OCI-M2 (cell line): ENCODE results near the gene AGBL4.

Experiments used
- DNase-seq: peaks from one replicate; lab custom pipeline; 2025; ENCODE audit not compliant: unreplicated experiment; lab: John Stamatoyannopoulos, UW

The AGBL4 gene

GRCh38 chr1:48506870-48507269, 1516.9 kb downstream of the AGBL4 start:
- DNase-seq: no peak

- no peak for DNase-seq
Measured at GRCh38 chr1:48500541-48501450, 1523.0 kb downstream of the AGBL4 start.

GRCh38 chr1:48499211-48499735, 1524.5 kb downstream of the AGBL4 start:
- DNase-seq: no peak

GRCh38 chr1:48498096-48498791, 1525.5 kb downstream of the AGBL4 start:
- DNase-seq: peak; percentile 3

GRCh38 chr1:48495911-48496310, 1527.8 kb downstream of the AGBL4 start:
- DNase-seq: no peak

- no peak for DNase-seq
Measured at GRCh38 chr1:48495166-48495565, 1528.6 kb downstream of the AGBL4 start.

GRCh38 chr1:48493970-48494769, 1529.6 kb downstream of the AGBL4 start:
- no peak for DNase-seq

GRCh38 chr1:48493041-48493440, 1530.7 kb downstream of the AGBL4 start:
- DNase-seq: no peak

- DNase-seq: no peak
Measured at GRCh38 chr1:48492392-48492791, 1531.4 kb downstream of the AGBL4 start.

- no peak for DNase-seq
Measured at GRCh38 chr1:48488721-48489120, 1535.0 kb downstream of the AGBL4 start.
